DMS53 treated with DMSO at 0.1 percent for 48 hours (cell line): ENCODE results near the gene ADSS1.

ENCODE experiments used
- DNase-seq: peaks from one replicate; lab custom pipeline; 2025; ENCODE audit not compliant: unreplicated experiment; lab: John Stamatoyannopoulos, UW

The ADSS1 gene

GRCh38 chr14:104686624-104687517 lies 37.2 kb upstream of the ADSS1 start:
- DNase-seq = no peak

GRCh38 chr14:104687601-104688504 lies 36.2 kb upstream of the ADSS1 start:
- peak; percentile 59 for DNase-seq

- no peak for DNase-seq
These were observed 35.4 kb upstream of the ADSS1 start for GRCh38 chr14:104688505-104689108.

- DNase-seq = peak; percentile 21
These were observed 34.7 kb upstream of the ADSS1 start, which contains the start of gene INF2 for GRCh38 chr14:104689109-104689880. INF2 (plus strand) TSS chr14:104689618; CDS start chr14:104701366, 11,748 bp downstream.

GRCh38 chr14:104689881-104690711 lies 33.9 kb upstream of the ADSS1 start:
- no peak for DNase-seq

GRCh38 chr14:104690861-104691455 lies 33.1 kb upstream of the ADSS1 start:
- no peak for DNase-seq

- no peak for DNase-seq
These were observed 32.3 kb upstream of the ADSS1 start for GRCh38 chr14:104691546-104692260.

GRCh38 chr14:104692261-104692938 lies 31.6 kb upstream of the ADSS1 start:
- DNase-seq = no peak

GRCh38 chr14:104692939-104693315 lies 31.1 kb upstream of the ADSS1 start:
- no peak for DNase-seq

- DNase-seq = no peak
These were observed 30.3 kb upstream of the ADSS1 start for GRCh38 chr14:104693482-104694431.

- DNase-seq = no peak
These were observed 29.5 kb upstream of the ADSS1 start for GRCh38 chr14:104694475-104694950.

- DNase-seq = no peak
These were observed 28.9 kb upstream of the ADSS1 start for GRCh38 chr14:104694991-104695659.

- DNase-seq = no peak
These were observed 28.4 kb upstream of the ADSS1 start for GRCh38 chr14:104695660-104696000.

- no peak for DNase-seq
These were observed 27.2 kb upstream of the ADSS1 start for GRCh38 chr14:104696671-104697316.

- DNase-seq = no peak
These were observed 26.7 kb upstream of the ADSS1 start for GRCh38 chr14:104697317-104697703.
